Posterior cingulate gyrus (tissue), 11 donors: Measurements from ENCODE around the gene TFIP11.

Source experiments
- DNase-seq, 10 donors: peaks; one replicate each; pipeline versions ENCODE4 v3.0.0 to v3.0.0-alpha.2; 2020 to 2021; ENCODE audit warnings: mixed read lengths in 3 of 10
- intact Hi-C: fragments of 100-400 bp; cut with DNase I; formaldehyde crosslinking; loops from one replicate; pipeline ENCODE4 v1.15.1; 2023

The TFIP11 gene

DNA sequence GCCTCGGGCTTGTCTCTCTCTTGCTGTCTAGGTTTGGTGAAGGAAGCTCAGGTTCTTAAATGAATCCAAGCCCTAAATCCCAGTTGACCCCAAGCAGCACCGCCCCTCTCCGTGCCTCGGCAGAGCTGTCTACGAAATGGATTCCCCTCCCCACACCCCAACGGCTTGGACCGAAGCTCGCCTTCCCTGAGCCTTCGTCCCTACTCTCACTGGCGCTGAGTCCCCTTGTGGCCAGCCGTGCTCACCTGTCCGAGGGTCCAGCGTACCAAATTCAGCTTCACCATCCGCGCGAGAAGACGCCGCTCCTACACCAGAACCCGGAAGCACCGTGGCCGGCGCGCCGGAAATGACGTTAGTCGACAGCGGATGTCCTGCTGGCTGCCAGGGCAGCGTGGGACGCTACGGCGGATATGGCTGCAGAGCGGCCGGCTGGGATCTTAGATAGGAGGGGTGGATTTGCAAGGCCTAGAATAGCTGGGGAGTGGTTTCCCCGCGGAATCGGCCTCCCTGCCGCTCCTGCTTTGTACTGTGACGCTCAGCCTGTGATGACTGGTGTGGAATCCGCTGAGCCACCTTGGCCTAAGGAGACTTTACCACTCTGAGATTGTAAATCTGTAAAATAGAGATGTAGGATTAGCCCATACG is at the start of gene TFIP11:
TFIP11 (minus strand) TSS at position 325 of the 645 bp plus-strand sequence. CDS start 2,201 bp downstream, outside the sequence.
- intact Hi-C loops, result loop anchor here (2.0 kb wide), 1 partner anchor 29 kb away; the partner anchor contains the start of genes HPS4 and SRRD
- peak; percentile 95 to 99 (median 98) for DNase-seq

- intact Hi-C loops, result no loop called here
- DNase-seq, result peak in 8 of 10 donors; percentile 27 to 93 (median 68)
Observed at GRCh38 chr22:26561756-26562417, 49.6 kb upstream of the TFIP11 start.

GRCh38 chr22:26559961-26560575 is 47.8 kb upstream of the TFIP11 start:
- intact Hi-C loops, result no loop called here
- DNase-seq, result peak in 2 of 10 donors; percentile 40 to 79

- peak in 1 of 10 donors; percentile 44 for DNase-seq
- intact Hi-C loops, result no loop called here
Observed at GRCh38 chr22:26558248-26558895, 46.1 kb upstream of the TFIP11 start.

- intact Hi-C loops, result no loop called here
Observed at GRCh38 chr22:26556904-26557303, 44.6 kb upstream of the TFIP11 start.

DNA sequence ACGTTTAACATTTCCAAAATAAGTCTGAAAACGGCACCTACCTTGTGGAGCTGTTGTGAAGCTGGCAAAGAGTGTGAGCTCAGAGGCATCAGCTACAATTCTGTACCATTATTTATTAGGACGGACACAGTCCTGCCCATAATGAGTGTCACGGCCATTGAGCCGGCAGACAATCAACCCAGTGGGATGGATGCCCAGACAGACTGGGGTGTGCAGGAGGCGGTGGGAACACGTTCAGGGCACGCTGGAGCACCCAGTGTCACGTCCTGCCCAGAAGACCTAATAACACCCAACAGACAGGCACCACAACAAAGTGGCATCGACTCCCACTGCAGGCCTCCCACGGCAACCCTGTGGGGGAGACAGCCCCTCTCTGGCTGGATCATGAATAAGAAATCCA is 43.2 kb upstream of the TFIP11 start:
- intact Hi-C loops, result no loop called here
- DNase-seq, result peak in 2 of 10 donors; percentile 60 to 76

More at GRCh38 chr22:26556904-26557303, 44.6 kb upstream of the TFIP11 start:
- DNase-seq, result peak in 4 of 10 donors; percentile 23 to 90 (median 66)

GRCh38 chr22:26554956-26555355 is 42.7 kb upstream of the TFIP11 start:
- intact Hi-C loops, result no loop called here
- DNase-seq, result peak in 1 of 10 donors; percentile 9

GRCh38 chr22:26553056-26553752 is 40.9 kb upstream of the TFIP11 start:
- intact Hi-C loops, result no loop called here
- peak in 1 of 10 donors; percentile 29 for DNase-seq

GRCh38 chr22:26552466-26552865 is 40.2 kb upstream of the TFIP11 start:
- intact Hi-C loops, result no loop called here
- peak in 1 of 10 donors; percentile 1 for DNase-seq

GRCh38 chr22:26551568-26551967 is 39.3 kb upstream of the TFIP11 start:
- DNase-seq, result peak in 2 of 10 donors; percentile 24 to 26
- intact Hi-C loops, result no loop called here

DNA sequence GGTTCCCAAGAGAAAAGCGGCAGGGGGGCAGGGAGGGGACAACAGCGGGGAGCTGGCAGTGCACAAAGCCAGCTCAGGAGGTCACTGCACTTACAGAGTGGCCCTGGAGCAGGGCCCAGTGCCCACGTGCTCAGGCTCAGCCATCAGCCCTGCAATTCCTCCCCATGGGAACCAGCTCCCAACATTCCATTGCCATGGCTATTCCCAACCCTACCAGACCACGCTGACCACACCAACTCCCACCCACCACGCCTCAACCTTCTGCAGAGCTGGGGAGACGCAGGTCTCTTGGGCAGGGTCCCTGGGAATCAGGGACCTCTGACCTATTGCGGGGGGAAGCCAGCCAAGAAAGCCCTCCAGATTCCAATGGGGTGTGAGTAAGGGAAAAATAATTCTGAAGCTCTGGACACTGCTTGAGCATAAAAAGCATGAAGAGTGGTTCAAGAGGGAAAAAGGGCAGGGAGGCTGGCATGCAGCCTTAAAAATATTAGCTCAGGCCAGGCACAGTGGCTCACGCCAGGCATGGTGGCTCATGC is 38.3 kb upstream of the TFIP11 start:
- peak in 5 of 10 donors; percentile 31 to 80 (median 36) for DNase-seq
- intact Hi-C loops, result no loop called here

DNA sequence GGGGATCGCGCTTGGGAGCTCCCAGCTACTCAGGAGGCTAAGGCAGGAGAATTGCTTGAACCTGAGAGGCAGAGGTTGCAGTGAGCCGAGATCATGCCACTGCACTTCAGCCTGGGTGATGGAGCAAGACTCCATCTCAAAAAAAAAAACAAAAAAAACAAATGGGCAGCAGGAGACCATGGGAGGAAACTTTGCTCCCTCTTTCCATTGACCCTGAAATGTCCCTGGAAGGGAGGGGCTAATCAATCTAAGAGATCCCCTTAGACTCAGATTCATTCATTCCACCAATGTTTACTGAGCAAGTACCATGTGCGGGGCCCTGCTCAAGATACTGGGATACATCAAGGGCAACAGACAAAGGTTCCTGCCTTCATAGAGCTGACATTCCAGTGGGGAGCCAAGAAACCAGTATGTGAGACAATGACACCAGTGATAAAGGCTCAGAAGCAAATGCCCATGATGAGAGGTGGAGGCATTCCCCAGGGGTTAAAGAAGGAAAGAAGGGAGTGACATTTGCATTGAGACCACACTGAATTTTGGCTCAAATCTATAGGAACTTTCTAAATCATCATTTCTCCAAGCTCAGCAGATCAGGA is 37.7 kb upstream of the TFIP11 start:
- intact Hi-C loops, result no loop called here
- DNase-seq, result no peak

DNA sequence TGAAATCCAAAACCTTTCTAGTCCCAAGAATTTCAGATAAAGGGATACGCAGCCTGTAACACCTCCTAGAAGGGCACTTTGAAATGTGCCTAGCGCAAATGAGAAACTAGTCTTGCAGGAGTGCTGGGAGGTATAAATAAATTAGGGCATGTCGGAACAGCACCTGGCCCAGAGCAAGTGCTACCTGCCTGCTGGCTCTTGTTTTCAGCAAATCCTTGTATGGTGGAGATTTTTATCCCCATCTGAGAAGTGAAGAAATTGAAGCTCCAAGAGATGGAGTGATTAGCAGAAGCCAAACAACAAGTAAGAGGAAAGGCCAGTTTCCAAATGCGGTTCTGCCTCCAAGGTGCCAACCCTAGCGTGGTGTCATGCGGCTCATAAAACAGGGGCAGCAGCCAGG is 36.7 kb upstream of the TFIP11 start:
- intact Hi-C loops, result no loop called here
- peak in 2 of 10 donors; percentile 2 to 38 for DNase-seq

DNA sequence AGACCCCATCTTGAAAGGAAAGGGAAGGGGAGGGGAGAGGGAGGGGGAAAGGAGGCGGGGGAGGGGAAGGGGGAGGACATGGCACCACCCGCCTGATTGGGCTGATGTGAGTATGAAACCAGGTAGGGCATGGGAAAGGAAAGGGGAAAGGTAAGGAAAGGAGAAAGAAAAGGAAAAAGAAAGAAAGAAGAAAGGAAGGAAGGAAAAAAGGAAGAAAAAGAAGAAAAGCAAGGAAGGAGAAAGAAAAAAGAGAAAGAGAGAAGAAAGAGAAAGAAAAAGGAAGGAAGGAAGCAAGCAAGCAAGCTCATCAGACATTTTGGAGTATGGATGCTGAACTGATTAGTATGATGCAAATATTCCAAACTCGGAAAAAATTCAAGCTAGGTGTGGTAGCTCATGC is 36.0 kb upstream of the TFIP11 start:
- intact Hi-C loops, result no loop called here
- DNase-seq, result no peak

GRCh38 chr22:26547837-26548236 is 35.6 kb upstream of the TFIP11 start:
- no peak for DNase-seq
- intact Hi-C loops, result no loop called here

GRCh38 chr22:26547426-26547825 is 35.2 kb upstream of the TFIP11 start:
- intact Hi-C loops, result no loop called here
- peak in 2 of 10 donors; percentile 17 to 38 for DNase-seq

GRCh38 chr22:26546282-26546681 is 34.0 kb upstream of the TFIP11 start:
- intact Hi-C loops, result no loop called here
- DNase-seq, result peak in 4 of 10 donors; percentile 30 to 83 (median 64)

GRCh38 chr22:26545827-26546226 is 33.6 kb upstream of the TFIP11 start:
- intact Hi-C loops, result no loop called here
- peak in 2 of 10 donors; percentile 7 to 61 for DNase-seq

GRCh38 chr22:26545385-26545784 is 33.1 kb upstream of the TFIP11 start:
- DNase-seq, result no peak
- intact Hi-C loops, result no loop called here
